Cardiac septum (tissue), 1 donor: ENCODE data around the gene ADAMTS2. TPM values are rescaled to one million over a fixed set of nuclear protein-coding genes. Genes with fewer than 3 reads are reported as not detected.

Source experiments
- DNase-seq: peaks from one replicate; pipeline ENCODE4 v3.0.0-alpha.2; 2020; ENCODE audit warnings: low spot score
- intact Hi-C: fragments of 100-400 bp; cut with DNase I; formaldehyde crosslinking; loops from one replicate; pipeline ENCODE4 v1.14.0; 2022
- total RNA-seq: library from RNA; stranded (reverse); fragmentation: NEBNext Ultra II Directional; extraction: Animal tissue kit (Norgen Biotek cat#: 25700); gene quantifications from one replicate; pipeline ENCODE4 v1.2.1, GENCODE V29; 2021
- donor health status: DM: no; HTN: no; CAD: no.

The ADAMTS2 gene
- total RNA-seq, 1 donor from 2014 or later = 5.9 TPM

- DNase-seq = no peak
- intact Hi-C loops = no loop called here
These were observed 99.0 kb downstream of the ADAMTS2 start for GRCh38 chr5:179246227-179246626.

- intact Hi-C loops = no loop called here
- DNase-seq = no peak
These were observed 100.2 kb downstream of the ADAMTS2 start for GRCh38 chr5:179245031-179245430.

GRCh38 chr5:179244044-179244443 lies 101.2 kb downstream of the ADAMTS2 start:
- intact Hi-C loops = no loop called here
- DNase-seq = no peak

GRCh38 chr5:179243333-179243732 lies 101.9 kb downstream of the ADAMTS2 start:
- DNase-seq = peak; percentile 12
- intact Hi-C loops = no loop called here

GRCh38 chr5:179242676-179243075 lies 102.6 kb downstream of the ADAMTS2 start:
- intact Hi-C loops = no loop called here

GRCh38 chr5:179241764-179242370 lies 103.4 kb downstream of the ADAMTS2 start:
- intact Hi-C loops = no loop called here
- peak; percentile 33 for DNase-seq

More at GRCh38 chr5:179242676-179243075, 102.6 kb downstream of the ADAMTS2 start:
- peak; percentile 47 for DNase-seq

- intact Hi-C loops = no loop called here
- DNase-seq = peak; percentile 58
These were observed 104.1 kb downstream of the ADAMTS2 start for GRCh38 chr5:179241175-179241574.

GRCh38 chr5:179240561-179240960 lies 104.7 kb downstream of the ADAMTS2 start:
- intact Hi-C loops = no loop called here
- DNase-seq = peak; percentile 60

GRCh38 chr5:179239256-179240135 lies 105.8 kb downstream of the ADAMTS2 start:
- DNase-seq = peak; percentile 64
- intact Hi-C loops = no loop called here

GRCh38 chr5:179238628-179238970 lies 106.7 kb downstream of the ADAMTS2 start:
- peak; percentile 15 for DNase-seq

GRCh38 chr5:179237770-179238627 lies 107.3 kb downstream of the ADAMTS2 start:
- intact Hi-C loops = no loop called here
- peak; percentile 57 for DNase-seq

More at GRCh38 chr5:179238628-179238970, 106.7 kb downstream of the ADAMTS2 start:
- intact Hi-C loops = no loop called here

GRCh38 chr5:179235416-179236400 lies 109.6 kb downstream of the ADAMTS2 start:
- intact Hi-C loops = no loop called here
- peak; percentile 63 for DNase-seq

GRCh38 chr5:179234563-179235135 lies 110.6 kb downstream of the ADAMTS2 start:
- intact Hi-C loops = no loop called here
- DNase-seq = peak; percentile 49

GRCh38 chr5:179233909-179234562 lies 111.2 kb downstream of the ADAMTS2 start:
- intact Hi-C loops = no loop called here
- peak; percentile 46 for DNase-seq

GRCh38 chr5:179232091-179232735 lies 113.0 kb downstream of the ADAMTS2 start:
- DNase-seq = peak; percentile 27
- intact Hi-C loops = no loop called here

GRCh38 chr5:179231309-179231708 lies 114.0 kb downstream of the ADAMTS2 start:
- peak; percentile 29 for DNase-seq
- intact Hi-C loops = no loop called here

- DNase-seq = peak; percentile 58
- intact Hi-C loops = no loop called here
These were observed 115.2 kb downstream of the ADAMTS2 start for GRCh38 chr5:179230061-179230461.
